Endothelial cell of umbilical vein (primary cell): Measurements from ENCODE around the gene ALS2. TPM values are rescaled to one million over a fixed set of nuclear protein-coding genes. Genes with fewer than 3 reads are reported as not detected.

Experiments
- BruUV-seq: library from RNA; stranded (reverse); fragments of 400-500 nt; replicated peaks from 2 replicates; lab custom pipeline; 2021; lab: Mats Ljungman, UMichigan
- CTCF ChIA-PET: fragments of 300-600, 350-600 bp; sonication (Branson Sonifier 250); formaldehyde crosslinking; loops from one replicate; lab custom pipeline; 2021; ENCODE audit warnings: antibody characterized with exemption, inconsistent platforms; lab: Charles Lee
- POLR2A ChIA-PET: fragments of 300-600, 350-600 bp; sonication (Branson Sonifier 250); formaldehyde crosslinking; loops from one replicate; lab custom pipeline; 2021; ENCODE audit warnings: antibody characterized with exemption, inconsistent platforms; lab: Charles Lee
- DNase-seq: peaks from one replicate; pipeline ENCODE4 v3.0.0-alpha.2; 2011; ENCODE audit warnings: low read depth, low spot score
- FAIRE-seq: peaks from 2 replicates; lab custom pipeline; 2011; peaks lifted over from hg19 to GRCh38; lab: Jason Lieb, UNC
- H2AFZ ChIP-seq: 2 replicates; pipeline ENCODE4 v1.6.0; 2012; ENCODE audit warnings: low read depth, low read length, control low read depth, inconsistent platforms
- H3K27ac ChIP-seq: 2 replicates; pipeline ENCODE4 v1.5.1; 2011; ENCODE audit warnings: low read depth, mild to moderate bottlenecking, control low read depth, low read length, moderate library complexity; ENCODE audit not compliant: insufficient read depth
- H3K27me3 ChIP-seq, 2 experiments: 2 replicates each; pipeline versions ENCODE4 v1.6.0 to v1.6.1; 2011; ENCODE audit warnings: low read length in 2 of 2, mixed read lengths in 1 of 2; ENCODE audit not compliant: control insufficient read depth in 2 of 2, insufficient read depth in 2 of 2
- H3K36me3 ChIP-seq, 2 experiments: 2 replicates in 1 of 2; 3 replicates in 1 of 2; pipeline ENCODE4 v1.5.1; 2011; ENCODE audit warnings: low read length in 2 of 2, mild to moderate bottlenecking in 1 of 2, moderate library complexity in 1 of 2; ENCODE audit not compliant: control insufficient read depth in 2 of 2, insufficient read depth in 2 of 2; ENCODE audit errors: extremely low read depth in 1 of 2
- H3K4me1 ChIP-seq: 3 replicates; pipeline ENCODE4 v1.5.1; 2011; ENCODE audit warnings: mild to moderate bottlenecking, low read length; ENCODE audit not compliant: control insufficient read depth, insufficient read depth; ENCODE audit errors: extremely low read depth
- H3K4me2 ChIP-seq: 2 replicates; pipeline ENCODE4 v1.6.1; 2011; ENCODE audit warnings: low read length, control low read depth, mixed read lengths; ENCODE audit not compliant: insufficient read depth
- H3K4me3 ChIP-seq, 3 experiments: fragments of 200-600 bp in 1 of 3; sonication (generic), shearing (Covaris generic) in 1 of 3; replicated peaks in 1 of 3; 2 replicates each; pipeline ENCODE4 v1.5.1; 2011 to 2016; ENCODE audit warnings: control low read depth in 3 of 3, low read length in 3 of 3, mild to moderate bottlenecking in 2 of 3, inconsistent platforms in 1 of 3, low read depth in 1 of 3, moderate library complexity in 1 of 3; ENCODE audit not compliant: insufficient read depth in 1 of 3
- H3K79me2 ChIP-seq: 2 replicates; pipeline ENCODE4 v1.6.0; 2012; ENCODE audit warnings: low read length, inconsistent platforms; ENCODE audit not compliant: control insufficient read depth, insufficient read depth
- H3K9ac ChIP-seq: replicated peaks from 2 replicates; pipeline ENCODE3; 2011; ENCODE audit warnings: low read length, control low read depth; ENCODE audit not compliant: insufficient read depth; ENCODE audit errors: extremely low read depth
- H3K9me1 ChIP-seq: replicated peaks from 3 replicates; pipeline ENCODE4 v1.6.0; 2011; ENCODE audit warnings: mild to moderate bottlenecking, low read length; ENCODE audit not compliant: control insufficient read depth, insufficient read depth; ENCODE audit errors: extremely low read depth
- H3K9me3 ChIP-seq: replicated peaks from 2 replicates; pipeline ENCODE4 v1.5.1; 2012; ENCODE audit warnings: low read length, inconsistent platforms; ENCODE audit not compliant: control insufficient read depth, insufficient read depth
- H4K20me1 ChIP-seq: replicated peaks from 2 replicates; pipeline ENCODE3; 2011; ENCODE audit warnings: mild to moderate bottlenecking, low read length; ENCODE audit not compliant: control insufficient read depth, insufficient read depth; ENCODE audit errors: extremely low read depth
- CTCF ChIP-seq, 2 donors: IDR thresholded peaks; 1 replicate in 1 of 2; 2 replicates in 1 of 2; pipeline ENCODE4 v1.5.1; 2011; ENCODE audit warnings: low read length in 2 of 2, mild to moderate bottlenecking in 2 of 2, moderate library complexity in 2 of 2, control low read depth in 1 of 2, inconsistent platforms in 1 of 2, low read depth in 1 of 2; ENCODE audit not compliant: insufficient read depth in 1 of 2; ENCODE audit errors: extremely low read depth in 1 of 2
- EZH2 ChIP-seq: IDR thresholded peaks from 2 replicates; pipeline ENCODE4 v1.6.1; 2012; ENCODE audit warnings: borderline replicate concordance, low read depth, mild to moderate bottlenecking, moderate library complexity, low read length, inconsistent platforms; ENCODE audit not compliant: severe bottlenecking
- FOS ChIP-seq: IDR thresholded peaks from 2 replicates; pipeline ENCODE4 v1.6.1; 2011; ENCODE audit warnings: mild to moderate bottlenecking, low read length, moderate library complexity, borderline replicate concordance; ENCODE audit not compliant: insufficient read depth
- GATA2 ChIP-seq: IDR thresholded peaks from 2 replicates; pipeline ENCODE4 v1.7.0; 2011; ENCODE audit warnings: low read depth, mild to moderate bottlenecking, moderate library complexity, mixed read lengths, low read length; ENCODE audit not compliant: insufficient read length, insufficient read depth
- JUN ChIP-seq: IDR thresholded peaks from 2 replicates; pipeline ENCODE4 v1.6.1; 2011; ENCODE audit warnings: borderline replicate concordance, low read depth; ENCODE audit not compliant: insufficient read length, insufficient read depth
- MAX ChIP-seq: IDR thresholded peaks from 2 replicates; pipeline ENCODE4 v1.6.1; 2011; ENCODE audit not compliant: insufficient read depth, insufficient read length
- MYC ChIP-seq: IDR thresholded peaks from one replicate; pipeline ENCODE4 v1.6.1; 2011; ENCODE audit warnings: mild to moderate bottlenecking, low read depth, low read length
- POLR2A ChIP-seq: IDR thresholded peaks from 2 replicates; pipeline ENCODE4 v1.6.1; 2012; ENCODE audit warnings: low read depth, mild to moderate bottlenecking, control low read depth, low read length
- POLR2AphosphoS5 ChIP-seq: IDR thresholded peaks from 2 replicates; pipeline ENCODE4 v1.6.1; 2012; ENCODE audit warnings: low read depth, mild to moderate bottlenecking, control low read depth, low read length, moderate library complexity; ENCODE audit not compliant: insufficient read depth
- dilution Hi-C: fragments of 300-500 bp; cut with MboI; formaldehyde crosslinking; loops from one replicate; pipeline ENCODE4 v1.15.0; 2019; ENCODE audit warnings: low sequenced_read_pairs; ENCODE audit not compliant: extremely low pct_ligation_motif_present
- intact Hi-C: fragments of 100-400 bp; cut with micrococcal nuclease; formaldehyde crosslinking; loops from one replicate; pipeline ENCODE4 v1.10.0; 2022
- polyA plus RNA-seq, 4 experiments: library from polyadenylated mRNA; depleted of rRNA in 3 of 4; stranded (reverse) in 3 of 4; unstranded in 1 of 4; fragments of >200 nt; gene quantifications; 2 replicates each; pipeline versions ENCODE4 v1.2.1 to v1.2.3, GENCODE V29; 2011 to 2012; ENCODE audit warnings: missing spikeins in 1 of 4
- total RNA-seq: library from RNA; stranded (reverse); gene quantifications from 2 replicates; pipeline ENCODE4 v1.2.3, GENCODE V29; 2021

Gene ALS2
- total and polyA plus RNA-seq, 2 donors (not counting 3 experiments of a cell fraction or from before 2014, with no cell fraction given), result 13.1 to 36.1 TPM

GRCh38 chr2:201674794-201675193, 105.9 kb downstream of the ALS2 start:
- Histone ChIP-seq H3K4me3 (no peak overlapping the region), H3K36me3 (no peaks in the 10 kb centered on the region), H2AFZ (no peak overlapping the region), H3K27ac (no peak overlapping the region), H3K4me2 (no peak overlapping the region), H3K9me3 (no peaks in the 10 kb centered on the region), H3K9ac (no peak overlapping the region), H4K20me1 (no peaks in the 10 kb centered on the region), H3K9me1 (no peaks in the 10 kb centered on the region), H3K27me3 (no peaks in the 10 kb centered on the region), H3K79me2 (no peaks in the 10 kb centered on the region), H3K4me1 (no peaks in the 10 kb centered on the region)
- dilution Hi-C loops (no loop called here), intact Hi-C loops (no loop called here)
- DNase-seq, result no peak
- ChIA-PET CTCF (interaction anchor here (1.0 to 1.3 kb wide), 2 partner anchors 33 to 35 kb away, joined by 3 to 4 read pairs; no protein-coding TSS in a partner anchor), POLR2A (no interaction called here)
- no peak for FAIRE-seq
- no peak for TF ChIP-seq MAX
- no peak for TF ChIP-seq JUN
- no peak for TF ChIP-seq POLR2AphosphoS5
- TF ChIP-seq EZH2, result no peak
- no peak for TF ChIP-seq CTCF (IDR thresholded peaks at IDR 0.05; ENCODE audit: extremely low read depth in 1 of 2, insufficient read depth in 1 of 2, low read depth in 1 of 2, low read length in 2 of 2)
- TF ChIP-seq MYC, result no peak
- TF ChIP-seq GATA2, result no peak
- TF ChIP-seq FOS, result no peak
- no peak for TF ChIP-seq POLR2A
- BruUV-seq, result no TSS peak
